ENCODE measurements around the gene ANKRD52.
"Not testable (repeated sequence)": the region's sequence is repeated elsewhere in the genome, so short reads cannot be mapped to it uniquely, and the experiment has no call there.

Gene ANKRD52

GRCh38 chr12:56288705-56289387 is 30.7 kb upstream of the ANKRD52 start:
- DNase-seq (ENCODE audit: extremely low spot score), result no peak
- CTCF ChIA-PET, result interaction anchor here (0.7 to 5.6 kb wide), 5 partner anchors 10 to 176 kb away, joined by 3 to 33 read pairs (median 3); partner anchors contain the start of genes ANKRD52 and COQ10A
- POLR2A ChIA-PET, result no interaction called here
- TF ChIP-seq, protein P1, sequence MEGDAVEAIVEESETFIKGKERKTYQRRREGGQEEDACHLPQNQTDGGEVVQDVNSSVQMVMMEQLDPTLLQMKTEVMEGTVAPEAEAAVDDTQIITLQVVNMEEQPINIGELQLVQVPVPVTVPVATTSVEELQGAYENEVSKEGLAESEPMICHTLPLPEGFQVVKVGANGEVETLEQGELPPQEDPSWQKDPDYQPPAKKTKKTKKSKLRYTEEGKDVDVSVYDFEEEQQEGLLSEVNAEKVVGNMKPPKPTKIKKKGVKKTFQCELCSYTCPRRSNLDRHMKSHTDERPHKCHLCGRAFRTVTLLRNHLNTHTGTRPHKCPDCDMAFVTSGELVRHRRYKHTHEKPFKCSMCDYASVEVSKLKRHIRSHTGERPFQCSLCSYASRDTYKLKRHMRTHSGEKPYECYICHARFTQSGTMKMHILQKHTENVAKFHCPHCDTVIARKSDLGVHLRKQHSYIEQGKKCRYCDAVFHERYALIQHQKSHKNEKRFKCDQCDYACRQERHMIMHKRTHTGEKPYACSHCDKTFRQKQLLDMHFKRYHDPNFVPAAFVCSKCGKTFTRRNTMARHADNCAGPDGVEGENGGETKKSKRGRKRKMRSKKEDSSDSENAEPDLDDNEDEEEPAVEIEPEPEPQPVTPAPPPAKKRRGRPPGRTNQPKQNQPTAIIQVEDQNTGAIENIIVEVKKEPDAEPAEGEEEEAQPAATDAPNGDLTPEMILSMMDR (IDR thresholded peaks at IDR 0.05; ENCODE audit: control extremely low read depth, extremely low read depth, low read depth, missing control alignments), result no peak

- no peak for DNase-seq (ENCODE audit: extremely low spot score)
- CTCF ChIA-PET, result interaction anchor here (0.8 to 5.6 kb wide), 9 partner anchors 11 to 178 kb away, joined by 3 to 33 read pairs (median 4); partner anchors contain the start of genes COQ10A and SMARCC2
Measured at GRCh38 chr12:56286044-56286830, 28.1 kb upstream of the ANKRD52 start.

DNA sequence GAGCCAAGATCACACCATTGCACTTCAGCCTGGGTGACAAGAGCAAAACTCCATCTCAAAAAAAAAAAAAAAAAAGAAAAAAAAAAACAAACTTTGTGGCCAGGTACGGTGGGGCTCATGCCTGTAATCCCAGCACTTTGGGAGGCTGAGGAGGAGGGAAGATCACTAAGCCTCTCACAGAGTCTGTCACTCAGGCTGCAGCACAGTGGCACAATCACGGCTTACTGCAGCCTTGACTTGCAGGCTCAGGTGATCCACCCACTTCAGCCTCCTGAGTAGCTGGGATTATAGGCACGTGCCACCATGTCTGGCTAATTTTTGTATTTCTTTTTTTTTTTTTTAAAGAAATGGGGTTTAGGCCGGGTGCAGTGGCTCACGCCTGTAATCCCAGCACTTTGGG is 26.1 kb upstream of the ANKRD52 start:
- POLR2A ChIA-PET, result interaction anchor here (0.7 kb wide), 2 partner anchors 17 kb away, joined by 4 read pairs; no protein-coding TSS in a partner anchor

More at GRCh38 chr12:56286044-56286830, 28.1 kb upstream of the ANKRD52 start:
- POLR2A ChIA-PET, result interaction anchor here (0.6 kb wide), 1 partner anchor 90 kb away, joined by 7 read pairs; no protein-coding TSS in a partner anchor
- TF ChIP-seq, protein P1 (IDR thresholded peaks at IDR 0.05; ENCODE audit: control extremely low read depth, extremely low read depth, low read depth, missing control alignments), result no peak

DNA sequence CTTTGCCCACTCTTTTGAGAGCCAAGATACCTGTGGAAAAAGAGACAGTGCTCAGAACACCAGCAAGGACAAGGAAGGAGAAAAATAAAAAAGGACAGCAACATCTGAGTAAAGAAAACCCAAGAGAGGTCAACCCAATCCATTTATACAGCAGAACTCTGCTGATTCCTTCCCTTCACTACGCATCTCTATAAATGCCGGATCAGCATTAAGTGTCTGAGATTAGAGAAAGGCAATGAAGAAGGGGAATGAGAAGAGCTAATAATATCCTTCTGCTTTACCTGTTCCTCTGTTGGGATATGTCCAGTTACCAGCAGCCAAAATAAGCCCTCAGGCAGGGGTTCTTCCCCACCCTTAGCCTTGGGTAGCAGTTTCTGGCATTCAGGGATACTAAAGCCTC is 24.4 kb upstream of the ANKRD52 start:
- CTCF ChIA-PET, result interaction anchor here (1.2 to 1.6 kb wide), 2 partner anchors 16 to 24 kb away, joined by 3 to 5 read pairs; partner anchors contain the start of genes ANKRD52 and COQ10A
- TF ChIP-seq, protein P1 (IDR thresholded peaks at IDR 0.05; ENCODE audit: control extremely low read depth, extremely low read depth, low read depth, missing control alignments), result no peak
- POLR2A ChIA-PET, result no interaction called here
- DNase-seq (ENCODE audit: extremely low spot score), result no peak

More for the DNA sequence above, 26.1 kb upstream of the ANKRD52 start:
- DNase-seq (ENCODE audit: extremely low spot score), result not testable (repeated sequence)
- CTCF ChIA-PET, result interaction anchor here (0.9 to 2.0 kb wide), 3 partner anchors 17 to 95 kb away, joined by 3 to 6 read pairs (median 5); partner anchors contain the start of genes COQ10A and SMARCC2

- TF ChIP-seq, protein P1 (IDR thresholded peaks at IDR 0.05; ENCODE audit: control extremely low read depth, extremely low read depth, low read depth, missing control alignments), result no peak
- no peak for DNase-seq (ENCODE audit: extremely low spot score)
- ChIA-PET POLR2A (no interaction called here), CTCF (interaction anchor here (1.2 kb wide), 1 partner anchor 24 kb away, joined by 3 read pairs; the partner anchor contains the start of gene ANKRD52)
Measured at GRCh38 chr12:56282030-56282429, 23.8 kb upstream of the ANKRD52 start.

DNA sequence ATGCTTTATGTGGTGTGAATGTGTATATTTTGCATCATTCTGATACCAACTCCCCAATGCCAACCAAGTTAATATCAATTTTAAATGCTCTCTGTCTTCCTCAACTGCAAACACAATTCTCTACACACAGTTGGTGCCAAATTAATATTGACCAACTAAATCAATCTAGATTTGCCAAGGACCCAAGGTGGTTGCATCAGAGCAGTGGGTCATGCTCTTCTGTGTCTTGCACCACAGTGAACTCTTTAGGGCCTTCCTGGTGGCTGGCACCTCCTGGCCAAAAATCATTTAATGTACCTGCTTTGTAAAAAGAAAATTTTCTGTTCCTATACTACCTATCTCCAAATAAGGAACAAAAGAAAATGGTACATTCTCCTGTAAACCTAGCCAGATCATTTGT is 22.7 kb upstream of the ANKRD52 start:
- TF ChIP-seq, protein P1 (IDR thresholded peaks at IDR 0.05; ENCODE audit: control extremely low read depth, extremely low read depth, low read depth, missing control alignments), result no peak
- POLR2A ChIA-PET, result no interaction called here
- no peak for DNase-seq (ENCODE audit: extremely low spot score)
- CTCF ChIA-PET, result interaction anchor here (0.6 to 1.4 kb wide), 3 partner anchors 12 to 16 kb away, joined by 3 to 4 read pairs (median 3); no protein-coding TSS in a partner anchor
